Measurements from ENCODE around the gene CCDC85A. TPM values are rescaled to one million over a fixed set of nuclear protein-coding genes. Genes with fewer than 3 reads are reported as not detected.

CCDC85A gene
- total RNA-seq, 4 donors from 2014 or later, result 0.20 to 1.1 (median 0.92) TPM

- DNase-seq, result no peak
- no peak for TF ChIP-seq CTCF (IDR thresholded peaks at IDR 0.05)
- H3K4me1 ChIP-seq, result no peaks in the 10 kb centered on the region
- H3K27ac ChIP-seq, result no peak overlapping the region
- H3K4me3 ChIP-seq, result no peak overlapping the region
- 43 to 66% methylated on average over 5 to 6 of the region's 6 CpGs for WGBS, 2 donors (ENCODE audit: low coverage in 1 of 2)
- no peaks in the 10 kb centered on the region for H3K9me3 ChIP-seq
- no peaks in the 10 kb centered on the region for H3K27me3 ChIP-seq
- intact Hi-C loops (cut with DNase I; ENCODE audit: low total_unique reads) (no loop called here), in situ Hi-C loops (cut with MboI; ENCODE audit: low pct_ligation_motif_present in 1 of 4, low pct_unique_long_range_greater_than_20kb in 1 of 4, low sequenced_read_pairs in 3 of 4) (no loop called here)
- no peaks in the 10 kb centered on the region for H3K36me3 ChIP-seq
Measured at GRCh38 chr2:56348392-56349210, 164.8 kb downstream of the CCDC85A start.

DNA sequence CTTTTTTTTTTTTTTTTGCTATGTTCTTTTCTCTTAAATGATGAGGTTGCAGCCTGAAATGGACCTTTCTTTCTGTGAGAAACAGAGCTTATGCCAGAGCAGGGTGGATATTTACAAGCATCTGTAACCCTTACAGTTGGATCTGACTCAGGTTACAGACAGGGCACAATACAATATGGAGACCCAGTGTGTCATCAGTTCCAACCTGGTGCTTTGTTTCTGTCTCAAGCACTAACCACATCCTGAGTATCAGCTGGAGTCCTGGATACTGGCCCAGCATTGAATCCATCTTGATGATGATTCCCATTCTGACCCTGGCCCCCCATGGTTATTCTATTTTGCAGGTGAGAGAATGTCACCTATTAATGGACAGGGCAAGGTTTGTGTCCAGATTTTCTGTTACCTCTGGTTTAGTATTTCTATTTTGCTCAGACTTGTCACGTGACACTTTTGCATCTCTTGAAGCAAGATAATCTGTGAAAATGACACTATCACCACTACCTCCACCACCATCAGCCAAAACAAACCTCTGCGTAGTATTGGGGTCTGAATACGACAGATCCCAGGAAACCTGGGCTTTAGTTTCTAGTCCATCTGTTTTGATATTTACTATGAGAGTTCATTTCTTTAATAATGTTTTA, 174.0 kb downstream of the CCDC85A start:
- H3K27me3 ChIP-seq, result no peaks in the 10 kb centered on the region
- TF ChIP-seq EP300 (IDR thresholded peaks at IDR 0.05; ENCODE audit: low read depth), result no peak
- TF ChIP-seq POLR2A (IDR thresholded peaks at IDR 0.05), result no peak
- no peak for TF ChIP-seq POLR2AphosphoS5 (IDR thresholded peaks at IDR 0.05)
- TF ChIP-seq CTCF (IDR thresholded peaks at IDR 0.05), result no peak
- no peak for DNase-seq
- H3K4me1 ChIP-seq, result no peaks in the 10 kb centered on the region
- H3K27ac ChIP-seq, result no peak overlapping the region
- intact Hi-C loops (cut with DNase I; ENCODE audit: low total_unique reads) (no loop called here), in situ Hi-C loops (cut with MboI; ENCODE audit: low pct_ligation_motif_present in 1 of 4, low pct_unique_long_range_greater_than_20kb in 1 of 4, low sequenced_read_pairs in 3 of 4) (no loop called here)
- no peak overlapping the region for H3K4me3 ChIP-seq
- 85 to 88% methylated on average over 3 of the region's 3 CpGs for WGBS, 2 donors (ENCODE audit: low coverage in 1 of 2)
- no peaks in the 10 kb centered on the region for H3K36me3 ChIP-seq
- no peaks in the 10 kb centered on the region for H3K9me3 ChIP-seq

DNA sequence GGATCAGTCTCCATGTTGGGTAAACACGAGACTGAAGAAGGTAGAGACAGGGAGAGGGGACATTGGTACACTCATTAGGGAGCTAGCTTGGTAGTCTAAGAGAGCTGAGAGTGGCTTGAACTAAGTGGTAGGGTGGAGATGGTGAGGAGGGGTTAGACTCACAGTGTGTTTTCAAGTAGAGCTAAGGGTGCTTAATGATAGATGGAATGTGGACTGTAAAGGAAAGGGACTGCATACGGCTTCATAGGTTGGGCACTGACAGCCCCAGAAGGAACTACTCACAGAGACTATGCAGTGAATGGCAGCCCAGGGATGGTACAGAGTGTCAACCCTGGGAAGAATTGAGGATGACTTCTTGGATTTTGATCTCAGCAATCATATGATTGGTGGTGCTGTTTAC, 178.1 kb downstream of the CCDC85A start:
- in situ Hi-C loops (cut with MboI; ENCODE audit: low pct_ligation_motif_present in 1 of 4, low pct_unique_long_range_greater_than_20kb in 1 of 4, low sequenced_read_pairs in 3 of 4), result no loop called here
- 81 to 96% methylated on average over 2 of the region's 2 CpGs for WGBS, 2 donors (ENCODE audit: low coverage in 1 of 2)

More for the DNA sequence above, 178.1 kb downstream of the CCDC85A start:
- intact Hi-C loops (cut with DNase I; ENCODE audit: low total_unique reads), result no loop called here
- H3K27me3 ChIP-seq, result no peaks in the 10 kb centered on the region
- TF ChIP-seq CTCF (IDR thresholded peaks at IDR 0.05) (no peak), EP300 (IDR thresholded peaks at IDR 0.05; ENCODE audit: low read depth) (no peak), POLR2AphosphoS5 (IDR thresholded peaks at IDR 0.05) (no peak), POLR2A (IDR thresholded peaks at IDR 0.05) (no peak)
- no peak for DNase-seq
- no peak overlapping the region for H3K27ac ChIP-seq
- no peaks in the 10 kb centered on the region for H3K9me3 ChIP-seq
- H3K4me1 ChIP-seq, result no peaks in the 10 kb centered on the region
- H3K4me3 ChIP-seq, result no peak overlapping the region
- no peaks in the 10 kb centered on the region for H3K36me3 ChIP-seq

Data from transverse colon (tissue), 4 donors.